ENCODE measurements around the gene TRIM17.

Gene TRIM17

DNA sequence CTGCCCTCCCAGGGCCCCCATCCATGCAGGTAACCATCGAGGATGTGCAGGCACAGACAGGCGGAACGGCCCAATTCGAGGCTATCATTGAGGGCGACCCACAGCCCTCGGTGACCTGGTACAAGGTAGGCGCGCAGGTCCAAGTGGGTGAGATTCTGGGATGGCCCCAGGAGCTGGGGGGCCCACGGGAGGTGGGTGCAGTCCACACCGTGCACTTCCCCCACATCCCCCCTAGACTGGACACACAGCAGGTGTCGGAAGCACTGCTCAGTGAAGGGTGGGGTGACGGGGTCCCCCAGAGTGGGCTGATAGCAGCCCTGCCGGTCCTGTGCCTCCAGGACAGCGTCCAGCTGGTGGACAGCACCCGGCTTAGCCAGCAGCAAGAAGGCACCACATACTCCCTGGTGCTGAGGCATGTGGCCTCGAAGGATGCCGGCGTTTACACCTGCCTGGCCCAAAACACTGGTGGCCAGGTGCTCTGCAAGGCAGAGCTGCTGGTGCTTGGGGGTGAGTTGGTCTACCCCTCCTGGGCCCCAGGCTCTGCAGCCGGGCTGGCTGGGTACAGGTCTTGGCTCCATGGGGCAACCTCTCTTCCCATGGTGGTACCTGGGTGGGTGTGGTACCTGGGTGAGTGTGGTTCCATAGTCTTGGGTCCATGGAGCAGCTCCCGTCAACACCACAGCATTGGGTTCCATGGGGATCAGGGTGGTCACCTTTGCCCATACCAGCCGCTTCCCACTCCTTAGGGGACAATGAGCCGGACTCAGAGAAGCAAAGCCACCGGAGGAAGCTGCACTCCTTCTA lies 50.4 kb downstream of the TRIM17 start:
- no peak for DNase-seq

DNA sequence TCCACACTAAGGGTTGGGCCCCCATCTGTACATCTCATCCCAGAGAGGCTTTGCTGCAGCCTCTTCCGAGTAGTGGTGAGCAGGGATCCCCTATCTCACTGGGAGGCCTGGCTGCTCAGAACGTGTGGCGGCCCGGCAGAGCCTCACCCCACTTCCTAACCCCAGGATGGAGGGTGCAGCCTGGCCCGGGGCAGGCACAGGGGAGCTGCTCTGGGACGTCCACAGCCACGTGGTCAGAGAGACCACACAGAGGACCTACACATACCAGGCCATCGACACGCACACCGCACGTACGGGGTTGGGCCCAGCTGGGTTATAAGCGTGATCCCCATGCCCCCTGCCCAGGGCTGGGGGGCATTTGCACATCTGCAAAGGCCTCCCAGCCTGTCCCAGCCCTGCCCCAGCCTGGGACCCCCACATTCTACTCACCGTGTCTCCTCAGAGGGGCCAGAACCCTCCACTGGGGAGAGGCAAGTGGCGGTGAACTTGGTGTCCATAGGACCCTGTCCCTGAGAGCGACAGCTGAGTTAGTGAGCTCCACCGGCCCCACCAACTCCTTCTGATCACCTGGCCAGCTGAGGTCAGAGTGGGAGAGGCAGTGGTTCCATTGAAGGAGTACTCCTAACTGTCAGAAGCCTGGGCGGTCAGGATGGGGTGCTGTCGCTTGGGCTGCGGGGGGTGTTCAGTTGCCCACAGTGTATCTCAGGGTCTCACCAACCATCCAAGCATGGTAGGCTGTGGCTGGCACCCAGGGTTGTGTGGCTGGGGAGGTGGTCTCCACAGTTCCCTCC lies 51.2 kb downstream of the TRIM17 start:
- no peak for DNase-seq

DNA sequence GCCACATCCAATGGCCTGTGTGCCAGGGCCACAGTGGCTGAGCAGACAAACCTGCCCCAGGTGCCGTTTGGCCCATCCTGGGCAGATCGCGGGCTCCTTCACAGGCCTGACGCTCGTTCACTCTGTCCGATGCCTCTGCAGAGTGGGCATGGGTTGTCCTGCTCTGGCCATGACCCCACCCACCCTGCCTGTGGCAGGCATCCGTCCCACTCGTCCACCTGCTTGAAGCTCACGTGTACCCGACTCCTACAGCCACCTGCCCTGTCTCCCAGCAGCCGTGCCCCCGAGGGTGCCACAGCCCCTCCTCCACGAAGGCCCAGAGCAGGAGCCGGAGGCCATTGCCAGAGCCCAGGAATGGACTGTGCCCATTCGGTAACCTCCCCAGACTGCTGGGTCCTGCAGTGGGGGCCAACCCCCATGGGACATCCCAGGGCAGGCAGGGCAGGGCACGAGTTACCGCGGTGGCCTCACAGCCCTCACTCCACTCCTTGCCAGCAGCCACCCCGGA lies 51.9 kb downstream of the TRIM17 start:
- DNase-seq, result no peak

DNA sequence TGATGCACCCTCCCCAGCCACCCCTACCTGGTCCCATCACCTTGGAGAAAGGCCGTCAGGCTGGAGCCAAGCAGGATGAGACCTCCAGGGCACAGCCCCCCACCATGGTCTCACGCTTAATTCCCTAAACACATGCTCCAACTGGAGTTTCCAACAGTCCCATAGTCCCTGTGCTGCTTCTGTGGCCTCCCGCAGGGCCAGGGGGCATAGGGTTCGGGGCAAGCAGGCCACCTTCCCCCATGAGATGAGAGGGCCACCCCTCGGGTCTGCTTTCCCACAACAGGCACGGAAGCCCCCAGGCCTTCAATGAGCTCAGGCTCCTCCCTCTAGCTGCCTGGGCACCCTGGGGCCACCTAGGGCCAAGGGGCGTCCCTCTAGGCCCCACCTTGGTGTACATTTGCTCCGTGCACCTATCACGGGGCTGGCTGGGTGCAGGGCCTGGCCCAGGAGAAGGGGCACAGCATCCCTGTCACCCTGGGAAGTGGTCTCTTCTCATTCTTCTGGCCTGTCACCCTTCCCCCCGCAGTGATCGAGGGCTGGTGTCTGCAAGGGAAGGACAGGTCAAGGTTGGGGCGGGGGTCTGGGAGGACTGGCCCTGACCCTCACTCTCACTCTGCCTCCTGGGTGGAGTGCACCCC lies 52.5 kb downstream of the TRIM17 start:
- DNase-seq, result no peak

DNA sequence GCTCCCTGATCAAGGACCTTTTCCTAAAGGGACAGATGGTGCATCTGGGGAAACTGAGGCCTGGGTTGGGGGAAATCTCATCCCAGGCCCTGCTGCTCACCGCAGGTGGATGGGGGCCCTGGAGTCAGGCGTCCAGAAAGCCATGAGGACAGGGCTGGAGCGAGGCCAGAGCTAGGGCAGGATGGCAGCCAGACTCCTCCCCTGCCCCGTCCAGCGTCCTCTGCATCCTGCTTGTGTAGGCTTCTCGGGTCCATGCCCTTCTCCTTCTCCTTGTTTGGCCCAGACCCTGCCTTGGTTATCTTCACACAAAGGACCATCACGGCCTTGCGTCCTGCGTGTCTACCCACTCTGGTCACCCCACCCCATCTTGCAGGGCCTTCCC lies 53.0 kb downstream of the TRIM17 start:
- DNase-seq, result no peak

DNA sequence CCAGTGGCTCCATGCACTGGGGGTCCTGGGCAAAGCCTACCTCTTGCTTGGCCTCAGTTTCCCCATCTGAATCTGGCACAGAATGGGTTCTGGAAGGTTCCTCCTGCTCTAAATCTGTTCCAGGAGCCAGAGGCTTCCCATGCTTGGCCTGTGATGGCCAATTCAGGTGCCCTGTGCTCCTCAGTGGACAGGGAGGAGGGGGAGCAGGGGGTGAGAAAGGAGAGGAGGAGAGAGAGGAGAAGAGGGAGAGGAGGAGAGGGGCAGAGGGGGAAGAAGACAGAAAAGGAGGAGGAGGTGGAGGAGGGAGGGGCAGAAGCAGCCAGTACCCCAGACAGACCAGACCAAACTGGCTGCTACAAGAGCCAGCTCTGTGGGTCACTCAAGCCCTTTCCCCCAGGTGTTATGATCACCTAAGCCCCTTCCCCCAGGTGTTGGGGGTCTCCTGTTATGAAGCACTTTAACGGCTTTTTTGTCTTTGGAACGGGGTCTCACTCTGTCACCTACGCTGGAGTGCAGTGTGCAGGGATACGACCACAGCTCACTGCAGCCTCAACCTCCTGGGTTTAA lies 53.7 kb downstream of the TRIM17 start:
- DNase-seq, result no peak

DNA sequence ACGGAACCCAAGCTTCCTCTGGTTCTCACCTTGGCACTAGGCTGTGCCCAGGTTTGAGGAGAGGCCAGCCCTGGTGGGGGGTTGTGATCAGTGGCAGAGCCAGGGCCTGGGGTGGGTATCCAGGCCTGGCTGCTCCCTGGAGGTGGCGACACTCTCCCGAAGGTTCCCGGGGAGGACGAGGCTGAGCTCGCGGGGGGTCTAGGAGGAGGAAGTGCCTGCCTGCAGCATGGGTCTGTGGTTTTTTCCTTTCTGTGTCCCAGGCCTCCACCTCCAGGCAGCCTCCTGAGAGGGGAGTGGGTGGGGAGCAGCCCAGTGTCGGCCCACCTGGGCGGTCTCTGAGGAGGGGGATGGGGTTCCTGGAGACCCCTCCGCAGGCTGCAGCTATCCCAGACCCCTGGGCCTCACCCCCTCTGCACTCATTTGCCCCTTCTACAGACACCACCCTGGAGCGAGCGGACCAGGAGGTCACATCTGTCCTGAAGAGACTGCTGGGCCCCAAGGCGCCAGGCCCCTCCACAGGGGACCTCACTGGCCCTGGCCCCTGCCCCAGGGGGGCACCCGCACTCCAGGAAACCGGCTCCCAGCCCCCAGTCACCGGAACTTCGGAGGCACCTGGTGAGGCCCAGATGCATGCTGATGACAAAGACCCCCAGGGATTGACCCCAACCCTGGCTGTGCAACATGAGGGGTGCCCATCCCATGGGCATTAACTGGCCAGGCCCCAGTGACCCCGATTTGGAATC lies 54.3 kb downstream of the TRIM17 start:
- no peak for DNase-seq

DNA sequence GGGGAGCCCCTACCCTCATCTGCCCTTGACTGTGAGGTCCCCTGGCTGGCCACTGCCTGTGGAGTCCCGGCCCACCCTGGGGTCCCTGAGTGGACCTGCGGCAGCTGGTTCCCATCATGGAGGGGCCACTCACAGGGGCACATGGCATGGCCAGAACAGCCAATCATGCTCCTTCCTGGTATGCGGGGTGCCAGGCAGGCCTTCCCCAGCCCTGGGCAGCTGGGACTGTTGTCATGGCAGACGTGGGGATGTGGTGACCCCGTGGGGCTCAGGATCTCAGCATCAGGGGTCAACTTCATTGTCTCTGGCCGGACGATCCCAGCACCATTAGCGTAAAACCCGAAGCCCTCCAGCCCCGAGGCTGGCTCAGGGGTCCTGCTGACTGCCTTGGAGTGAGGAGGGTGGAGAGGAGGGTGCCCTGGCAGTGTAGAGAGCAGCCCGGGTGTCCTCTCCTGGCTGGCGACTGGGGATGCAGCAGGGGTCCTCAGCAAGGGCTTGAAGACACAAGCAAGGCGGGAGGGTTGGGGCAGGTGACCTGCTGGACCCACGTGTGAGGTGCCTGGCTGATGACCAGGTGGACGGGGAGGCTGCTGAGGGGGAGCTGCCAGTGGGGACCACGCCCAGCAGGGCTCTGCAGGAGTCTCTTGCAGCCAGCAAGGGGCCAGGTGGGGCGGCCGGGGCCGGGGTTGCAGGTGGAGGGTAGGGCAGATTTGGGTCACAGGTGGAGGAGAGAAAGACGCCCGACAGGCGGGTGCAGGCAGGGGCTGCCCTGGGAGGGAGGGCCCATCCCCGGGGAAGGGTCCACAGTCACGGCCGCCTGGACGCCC lies 55.1 kb downstream of the TRIM17 start:
- DNase-seq, result no peak

DNA sequence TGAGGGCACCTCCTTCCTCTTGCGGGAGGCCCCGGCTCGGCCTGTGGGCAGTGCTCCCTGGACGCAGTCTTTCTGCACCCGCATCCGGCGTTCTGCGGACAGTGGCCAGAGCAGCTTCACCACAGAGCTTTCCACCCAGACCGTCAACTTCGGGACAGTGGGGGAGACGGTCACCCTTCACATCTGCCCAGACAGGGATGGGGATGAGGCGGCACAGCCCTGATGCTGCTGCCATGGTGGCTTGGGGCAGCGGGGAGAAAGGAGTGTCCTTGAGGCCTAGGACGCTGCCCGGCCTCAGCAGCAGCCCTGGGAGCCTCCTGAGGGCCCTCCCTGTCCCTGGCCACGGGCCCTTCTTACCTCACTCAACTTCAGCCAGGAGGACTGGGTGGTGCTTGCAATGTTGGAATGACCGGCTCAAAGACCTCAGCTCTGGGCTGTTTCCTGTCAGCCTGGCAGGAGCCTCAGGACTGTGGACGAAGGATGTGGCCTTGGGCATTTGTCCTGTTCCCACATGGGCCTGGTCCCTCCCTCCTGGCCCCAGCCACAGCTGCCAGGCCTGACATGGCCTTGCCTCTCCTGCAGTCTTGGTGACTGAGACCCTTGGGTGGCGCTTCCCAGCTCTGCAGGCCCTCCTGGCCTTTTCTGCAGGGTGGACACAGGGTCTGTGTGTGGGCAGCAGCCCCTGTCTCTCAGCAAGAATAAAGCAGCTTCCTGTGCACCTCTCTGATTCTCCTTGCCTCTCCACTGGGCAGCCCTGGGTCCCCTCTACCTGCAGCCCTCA lies 55.9 kb downstream of the TRIM17 start:
- DNase-seq, result no peak

DNA sequence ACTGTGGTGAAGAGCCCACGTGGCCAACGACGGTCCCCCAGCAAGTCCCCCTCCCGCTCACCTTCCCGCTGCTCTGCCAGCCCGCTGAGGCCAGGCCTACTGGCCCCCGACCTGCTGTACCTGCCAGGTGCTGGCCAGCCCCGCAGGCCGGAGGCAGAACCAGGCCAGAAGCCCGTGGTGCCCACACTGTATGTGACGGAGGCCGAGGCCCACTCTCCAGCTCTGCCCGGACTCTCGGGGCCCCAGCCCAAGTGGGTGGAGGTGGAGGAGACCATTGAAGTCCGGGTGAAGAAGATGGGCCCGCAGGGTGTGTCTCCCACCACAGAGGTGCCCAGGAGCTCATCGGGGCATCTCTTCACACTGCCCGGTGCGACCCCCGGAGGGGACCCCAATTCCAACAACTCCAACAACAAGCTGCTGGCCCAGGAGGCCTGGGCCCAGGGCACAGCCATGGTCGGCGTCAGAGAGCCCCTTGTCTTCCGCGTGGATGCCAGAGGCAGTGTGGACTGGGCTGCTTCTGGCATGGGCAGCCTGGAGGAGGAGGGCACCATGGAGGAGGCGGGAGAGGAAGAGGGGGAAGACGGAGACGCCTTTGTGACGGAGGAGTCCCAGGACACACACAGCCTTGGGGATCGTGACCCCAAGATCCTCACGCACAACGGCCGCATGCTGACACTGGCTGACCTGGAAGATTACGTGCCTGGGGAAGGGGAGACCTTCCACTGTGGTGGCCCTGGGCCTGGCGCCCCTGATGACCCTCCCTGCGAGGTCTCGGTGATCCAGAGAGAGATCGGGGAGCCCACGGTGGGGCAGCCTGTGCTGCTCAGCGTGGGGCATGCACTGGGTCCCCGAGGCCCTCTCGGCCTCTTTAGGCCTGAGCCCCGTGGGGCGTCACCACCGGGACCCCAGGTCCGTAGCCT lies 56.8 kb downstream of the TRIM17 start:
- no peak for DNase-seq

DNA sequence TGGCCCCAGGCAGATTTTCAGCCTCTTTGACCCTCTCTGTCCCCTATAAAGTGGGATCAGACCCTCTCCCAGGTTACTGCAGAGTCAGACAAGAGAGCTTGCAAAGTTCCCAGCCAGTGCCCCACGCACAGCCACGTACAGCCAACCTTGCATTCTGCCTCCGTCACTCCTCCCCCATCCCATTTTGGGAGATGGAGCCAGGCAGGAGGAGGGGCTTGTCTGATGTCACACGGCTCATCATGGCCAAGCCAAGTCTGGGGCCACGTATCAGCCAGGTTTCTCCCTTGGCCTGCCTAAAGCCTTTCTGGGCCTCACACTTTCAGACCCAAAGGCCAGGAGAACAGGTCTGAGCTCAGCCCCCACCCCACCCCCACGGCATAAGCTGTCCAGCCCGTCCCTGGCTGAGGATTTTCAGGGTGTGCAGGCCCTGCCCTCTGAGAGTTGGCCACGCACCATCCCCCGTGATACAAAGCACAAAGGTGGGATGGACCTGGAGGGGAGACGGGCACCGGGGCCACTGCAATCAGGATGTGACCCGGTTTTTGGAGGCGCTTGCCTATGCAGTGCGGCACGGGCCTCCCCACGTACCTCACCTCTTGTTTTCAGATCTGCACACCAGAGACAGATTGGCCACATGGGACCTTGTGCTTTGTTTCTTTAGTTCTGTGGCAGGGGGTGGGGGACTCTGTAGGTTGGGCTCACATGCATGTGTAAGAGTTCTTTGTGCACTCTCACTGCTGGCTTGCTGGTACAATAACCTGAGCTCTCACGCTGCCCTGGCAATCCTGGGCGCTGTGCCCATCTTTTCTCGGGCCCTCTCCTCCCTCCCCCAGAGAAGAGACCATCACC lies 57.7 kb downstream of the TRIM17 start:
- DNase-seq, result no peak

DNA sequence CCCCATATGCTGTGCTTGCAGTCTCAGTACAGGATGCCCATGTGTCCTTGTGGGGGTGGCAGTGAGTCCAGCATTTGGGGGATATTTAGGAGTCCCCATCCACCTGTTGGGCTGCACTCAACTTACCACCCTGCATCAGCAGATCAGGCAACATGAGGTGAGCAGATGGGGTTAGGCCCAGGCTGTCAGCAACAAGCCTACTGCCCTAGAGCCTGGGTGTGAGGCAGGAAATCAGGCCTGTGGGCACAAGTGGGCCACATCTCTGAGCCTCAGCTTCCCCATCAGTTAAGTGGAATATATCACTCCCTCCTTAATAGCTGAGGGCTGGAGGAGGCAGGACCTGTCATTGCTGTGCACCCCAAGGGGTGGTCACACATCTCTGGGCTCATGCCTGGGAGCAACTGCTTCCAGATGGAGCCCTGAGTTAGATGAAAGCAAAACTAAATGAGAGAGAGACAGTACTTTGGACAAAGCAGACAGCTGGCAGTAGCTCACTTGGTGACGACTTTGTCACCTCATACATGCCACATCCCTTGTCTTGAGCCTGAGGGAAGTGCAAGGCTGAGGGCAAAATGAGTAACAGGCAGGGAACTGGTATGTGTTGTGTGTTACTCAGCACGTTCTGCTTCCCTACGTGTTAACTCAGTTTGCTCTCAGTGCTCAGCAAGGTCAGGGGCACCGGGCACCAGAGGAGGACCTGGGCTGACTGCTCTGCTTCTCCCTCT lies 58.5 kb downstream of the TRIM17 start:
- DNase-seq, result no peak

All from NCI-H774 (cell line).